Measurements from ENCODE around the gene IRF8.
"Not testable (repeated sequence)": the region's sequence is repeated elsewhere in the genome, so short reads cannot be mapped to it uniquely, and the experiment has no call there.

Gene IRF8

GRCh38 chr16:85906349-85906748 is 7.4 kb downstream of the IRF8 start:
- H3K36me3 ChIP-seq = peaks cover 23 to 100% (median 99%) of the 10 kb centered on the region in 11 experiments; a peak in 21 of 22 replicates
- H3K27me3 ChIP-seq = peaks cover 0 to 8% (median 3%) of the 10 kb centered on the region in 11 experiments; a peak in 14 of 22 replicates
- peak overlapping the region in 7 of 10 experiments; percentile 17 to 88 (median 68); a peak in 13 of 20 replicates for H3K4me3 ChIP-seq

GRCh38 chr16:85907231-85907630 is 8.3 kb downstream of the IRF8 start:
- peak overlapping the region in 9 of 11 experiments; percentile 88 to 99 (median 95); a peak in 18 of 22 replicates for H3K4me2 ChIP-seq
- H3K4me1 ChIP-seq = peaks cover 83 to 100% (median 100%) of the 10 kb centered on the region in 10 experiments
- H4K20me1 ChIP-seq = peaks cover 0 to 99% (median 47%) of the 10 kb centered on the region in 11 experiments; a peak in 13 of 22 replicates
- peak overlapping the region in 5 of 10 experiments; percentile 17 to 88 (median 77); a peak in 10 of 20 replicates for H3K4me3 ChIP-seq
- peak overlapping the region in 5 of 11 experiments; percentile 5 to 45 (median 23); a peak in 4 of 22 replicates for H3K9ac ChIP-seq
- H3K27me3 ChIP-seq = not testable (repeated sequence)
- H3K27ac ChIP-seq = peak overlapping the region in 8 of 11 experiments; percentile 83 to 100 (median 96); a peak in 11 of 22 replicates
- H3K9me3 ChIP-seq (replicated peaks in 1 of 11) = peaks cover 0 to 30% (median 19%) of the 10 kb centered on the region in 11 experiments; a peak in 17 of 22 replicates
- peaks cover 23 to 100% (median 99%) of the 10 kb centered on the region in 11 experiments; a peak in 21 of 22 replicates for H3K36me3 ChIP-seq

More at GRCh38 chr16:85906349-85906748, 7.4 kb downstream of the IRF8 start:
- Histone ChIP-seq H3K4me2 (peak overlapping the region in 9 of 11 experiments; percentile 88 to 99 (median 95); a peak in 18 of 22 replicates), H3K27ac (peak overlapping the region in 9 of 11 experiments; percentile 3 to 99 (median 83); a peak in 11 of 22 replicates), H3K4me1 (peaks cover 80 to 100% (median 100%) of the 10 kb centered on the region in 10 experiments), H3K9ac (peak overlapping the region in 5 of 11 experiments; percentile 20 to 45 (median 24); a peak in 5 of 22 replicates), H3K9me3 (replicated peaks in 1 of 11) (peaks cover 0 to 30% (median 19%) of the 10 kb centered on the region in 11 experiments; a peak in 17 of 22 replicates), H4K20me1 (peaks cover 0 to 99% (median 56%) of the 10 kb centered on the region in 11 experiments; a peak in 15 of 22 replicates)
- no peak for TF ChIP-seq Cebpa-rat (IDR thresholded peaks at IDR 0.05)

- TF ChIP-seq Cebpa-rat (IDR thresholded peaks at IDR 0.05) = 0 out of 22 replicates have a peak, but pooled peaks of 1 of the 11 experiments have one; percentile 13
- Histone ChIP-seq H3K4me3 (peak overlapping the region in 3 of 10 experiments; percentile 30 to 88 (median 77); a peak in 3 of 20 replicates), H3K9ac (peak overlapping the region in 9 of 11 experiments; percentile 4 to 87 (median 63); a peak in 9 of 22 replicates), H3K27me3 (no peaks in the 10 kb centered on the region), H3K4me1 (peaks cover 83 to 100% (median 100%) of the 10 kb centered on the region in 10 experiments), H4K20me1 (peaks cover 0 to 99% (median 37%) of the 10 kb centered on the region in 11 experiments; a peak in 12 of 22 replicates), H3K4me2 (peak overlapping the region; percentile 87 to 99 (median 95)), H3K36me3 (peaks cover 23 to 100% (median 100%) of the 10 kb centered on the region in 11 experiments; a peak in 21 of 22 replicates), H3K27ac (peak overlapping the region in 10 of 11 experiments; percentile 74 to 100 (median 92); a peak in 20 of 22 replicates), H3K9me3 (replicated peaks in 1 of 11) (peaks cover 0 to 30% (median 19%) of the 10 kb centered on the region in 11 experiments; a peak in 17 of 22 replicates)
These were observed 9.5 kb downstream of the IRF8 start for GRCh38 chr16:85908444-85908843.

GRCh38 chr16:85908889-85909589 is 10.1 kb downstream of the IRF8 start:
- Histone ChIP-seq H3K4me1 (peaks cover 83 to 100% (median 100%) of the 10 kb centered on the region in 10 experiments), H3K4me2 (peak overlapping the region; percentile 87 to 99 (median 95)), H3K9me3 (replicated peaks in 1 of 11) (peaks cover 0 to 30% (median 19%) of the 10 kb centered on the region in 11 experiments; a peak in 17 of 22 replicates), H4K20me1 (peaks cover 0 to 99% (median 31%) of the 10 kb centered on the region in 11 experiments; a peak in 12 of 22 replicates), H3K4me3 (peak overlapping the region in 7 of 10 experiments; percentile 1 to 77 (median 35); a peak in 7 of 20 replicates), H3K27me3 (no peaks in the 10 kb centered on the region), H3K36me3 (peaks cover 23 to 100% (median 97%) of the 10 kb centered on the region in 11 experiments; a peak in 21 of 22 replicates), H3K9ac (peak overlapping the region; percentile 4 to 87 (median 75); a peak in 14 of 22 replicates), H3K27ac (peak overlapping the region; percentile 65 to 100 (median 90); a peak in 21 of 22 replicates)
- TF ChIP-seq Cebpa-rat (IDR thresholded peaks at IDR 0.05) = no peak

GRCh38 chr16:85909932-85910853 is 11.2 kb downstream of the IRF8 start:
- Histone ChIP-seq H3K9me3 (replicated peaks in 1 of 11) (peaks cover 0 to 22% (median 15%) of the 10 kb centered on the region in 11 experiments; a peak in 17 of 22 replicates), H3K4me2 (peak overlapping the region; percentile 87 to 99 (median 95)), H3K4me3 (peak overlapping the region in 9 of 10 experiments; percentile 1 to 53 (median 39); a peak in 14 of 20 replicates), H3K36me3 (peaks cover 22 to 100% (median 97%) of the 10 kb centered on the region in 11 experiments; a peak in 21 of 22 replicates), H3K27me3 (no peaks in the 10 kb centered on the region), H3K27ac (peak overlapping the region; percentile 65 to 100 (median 90); a peak in 21 of 22 replicates), H3K9ac (peak overlapping the region; percentile 58 to 87 (median 81); a peak in 20 of 22 replicates), H4K20me1 (peaks cover 0 to 99% (median 20%) of the 10 kb centered on the region in 11 experiments; a peak in 11 of 22 replicates), H3K4me1 (peaks cover 83 to 100% (median 100%) of the 10 kb centered on the region in 10 experiments)
- TF ChIP-seq Cebpa-rat (IDR thresholded peaks at IDR 0.05) = peak in 1 of 11 experiments; percentile 35; a peak in 1 of 22 replicates

GRCh38 chr16:85910854-85911247 is 11.9 kb downstream of the IRF8 start:
- Histone ChIP-seq H3K27me3 (no peaks in the 10 kb centered on the region), H4K20me1 (peaks cover 0 to 99% (median 15%) of the 10 kb centered on the region in 11 experiments; a peak in 11 of 22 replicates), H3K9ac (peak overlapping the region; percentile 58 to 87 (median 81); a peak in 20 of 22 replicates), H3K9me3 (replicated peaks in 1 of 11) (peaks cover 0 to 16% (median 9%) of the 10 kb centered on the region in 11 experiments; a peak in 15 of 22 replicates), H3K4me3 (peak overlapping the region in 8 of 10 experiments; percentile 11 to 53 (median 40); a peak in 13 of 20 replicates), H3K4me2 (peak overlapping the region; percentile 87 to 99 (median 95)), H3K36me3 (peaks cover 15 to 100% (median 97%) of the 10 kb centered on the region in 11 experiments; a peak in 21 of 22 replicates), H3K4me1 (peaks cover 90 to 100% (median 100%) of the 10 kb centered on the region in 10 experiments), H3K27ac (peak overlapping the region; percentile 65 to 100 (median 90); a peak in 21 of 22 replicates)
- no peak for TF ChIP-seq Cebpa-rat (IDR thresholded peaks at IDR 0.05)

GRCh38 chr16:85911251-85911930 is 12.4 kb downstream of the IRF8 start:
- Histone ChIP-seq H4K20me1 (peaks cover 0 to 99% (median 14%) of the 10 kb centered on the region in 11 experiments; a peak in 11 of 22 replicates), H3K9me3 (replicated peaks in 1 of 11) (peaks cover 0 to 10% (median 3%) of the 10 kb centered on the region in 11 experiments; a peak in 12 of 22 replicates), H3K4me2 (peak overlapping the region; percentile 87 to 99 (median 95)), H3K36me3 (peaks cover 10 to 100% (median 97%) of the 10 kb centered on the region in 11 experiments; a peak in 21 of 22 replicates), H3K27me3 (no peaks in the 10 kb centered on the region), H3K4me3 (peak overlapping the region in 7 of 10 experiments; percentile 23 to 62 (median 40); a peak in 14 of 20 replicates), H3K27ac (peak overlapping the region; percentile 65 to 100 (median 90)), H3K4me1 (peaks cover 95 to 100% (median 100%) of the 10 kb centered on the region in 10 experiments), H3K9ac (peak overlapping the region; percentile 58 to 87 (median 81))
- no peak for TF ChIP-seq Cebpa-rat (IDR thresholded peaks at IDR 0.05)
